Measurements from ENCODE around the gene ZDHHC8. TPM values are rescaled to one million over a fixed set of nuclear protein-coding genes. Genes with fewer than 3 reads are reported as not detected.
A peak's percentile ranks its signal among the peaks of the same experiment; 100 is the strongest.

Gene ZDHHC8
- polyA plus RNA-seq, 2 of the 4 experiments (the other 2 are of a cell fraction): 5.3 to 28.1 TPM

GRCh38 chr22:20116951-20117632 lies 14.5 kb upstream of the ZDHHC8 start, which contains the start of gene TRMT2A:
TRMT2A (minus strand) TSS chr22:20117226; CDS start chr22:20116906, 320 bp downstream.
- peak within 1 kb of the TSS; percentile 96 for H3K4me2 ChIP-seq
- peaks cover 22% of the 10 kb centered on the region for H3K4me1 ChIP-seq
- WGBS (ENCODE audit: missing lambda C conversion rate): no CpG with 5 or more reads among the region's 88 CpGs
- CTCF ChIA-PET: interaction anchor here (1.2 kb wide), 1 partner anchor 146 kb away, joined by 3 read pairs; no protein-coding TSS in a partner anchor
- no peaks in the 10 kb centered on the region for H3K9me3 ChIP-seq
- ATAC-seq (peak; percentile 78 to 85), DNase-seq (ENCODE audit: low read depth in 1 of 2, low spot score in 1 of 2) (peak; percentile 85 to 98), FAIRE-seq (no peak)
- peak within 1 kb of the TSS; percentile 90 to 100 for H3K27ac ChIP-seq
- H3K4me3 ChIP-seq: peak within 1 kb of the TSS; percentile 68
- POLR2A ChIA-PET: interaction anchor here (0.8 kb wide), 1 partner anchor 8 kb away, joined by 3 read pairs; no protein-coding TSS in a partner anchor
- peak; percentile 71; the same call in 1 of the 2 replicates for TF ChIP-seq MYC (IDR thresholded peaks at IDR 0.05; ENCODE audit: borderline replicate concordance, low read length)
- no peak for TF ChIP-seq POLR2AphosphoS2 (conservative IDR thresholded peaks at IDR 0.05; ENCODE audit: low read length)
- TF ChIP-seq HMGXB4 (CRISPR knock-in tag; IDR thresholded peaks at IDR 0.05; ENCODE audit: borderline replicate concordance): no peak
- peak; percentile 53; the same call in 1 of the 2 replicates for TF ChIP-seq PHF8 (IDR thresholded peaks at IDR 0.05; ENCODE audit: borderline replicate concordance, low read depth)
- no peak for TF ChIP-seq FOSL2 (IDR thresholded peaks at IDR 0.05)
- peak; percentile 15; the same call in 1 of the 2 replicates for TF ChIP-seq FOSL2 (CRISPR knock-in tag; IDR thresholded peaks at IDR 0.05)
- 0 out of 2 replicates have a peak, but pooled peaks have one; percentile 33 for TF ChIP-seq HOXB5 (CRISPR knock-in tag; IDR thresholded peaks at IDR 0.05)
- TF ChIP-seq KDM5A (IDR thresholded peaks at IDR 0.05): 0 out of 2 replicates have a peak, but pooled peaks have one; percentile 23
- no peak for TF ChIP-seq GATA3 (IDR thresholded peaks at IDR 0.05; ENCODE audit: borderline replicate concordance)
- TF ChIP-seq MAX (IDR thresholded peaks at IDR 0.05): peak; percentile 95
- TF ChIP-seq JUN (IDR thresholded peaks at IDR 0.05): peak; percentile 73 to 84; a peak in 4 of 5 replicates
- peak; percentile 94 for TF ChIP-seq E2F6 (IDR thresholded peaks at IDR 0.05; ENCODE audit: borderline replicate concordance, low read depth)
- peak; percentile 50; the same call in 1 of the 2 replicates for TF ChIP-seq USF2 (IDR thresholded peaks at IDR 0.05)

- POLR2A ChIA-PET: interaction anchor here (0.8 kb wide), 1 partner anchor 9 kb away, joined by 3 read pairs; no protein-coding TSS in a partner anchor
- Histone ChIP-seq H3K4me1 (peaks cover 22% of the 10 kb centered on the region), H3K9me3 (no peaks in the 10 kb centered on the region), H3K4me3 (peak overlapping the region; percentile 60), H3K4me2 (peak overlapping the region; percentile 96), H3K27ac (peak overlapping the region; percentile 90 to 100)
- no peak for FAIRE-seq
- CTCF ChIA-PET: no interaction called here
- no peak for TF ChIP-seq SREBF2 (IDR thresholded peaks at IDR 0.05)
- no peak for TF ChIP-seq CHD4 (IDR thresholded peaks at IDR 0.05; ENCODE audit: borderline replicate concordance)
- peak in 1 of 2 experiments; percentile 26; a peak in 2 of 5 replicates for TF ChIP-seq JUN (IDR thresholded peaks at IDR 0.05)
- TF ChIP-seq TFCP2L1 (CRISPR knock-in tag; IDR thresholded peaks at IDR 0.05): no peak
- TF ChIP-seq ATOH8 (CRISPR knock-in tag; IDR thresholded peaks at IDR 0.05; ENCODE audit: low read depth): no peak
- no peak for TF ChIP-seq NPAS2 (CRISPR knock-in tag; IDR thresholded peaks at IDR 0.05; ENCODE audit: borderline replicate concordance)
- DNase-seq (ENCODE audit: low read depth in 1 of 2, low spot score in 1 of 2): no peak
- 0% methylated on average over 2 of the region's 66 CpGs for WGBS (ENCODE audit: missing lambda C conversion rate)
- peak in 1 of 2 experiments; percentile 35; a peak in 4 of 6 replicates for ATAC-seq
These were observed 13.8 kb upstream of the ZDHHC8 start for GRCh38 chr22:20117633-20118299.

Data from A549 (cell line).